Neural progenitor cell (in vitro differentiated cells): ENCODE results near the gene NPC2. TPM values are rescaled to one million over a fixed set of nuclear protein-coding genes. Genes with fewer than 3 reads are reported as not detected.

Experiments used
- DNase-seq: peaks from one replicate; pipeline ENCODE4 v3.0.0-alpha.2; 2016; ENCODE audit warnings: low spot score
- H2AFZ ChIP-seq: fragments of 200-600 bp; sonication (generic); replicated peaks from 2 replicates; pipeline ENCODE4 v1.6.1; 2016; ENCODE audit warnings: antibody characterized with exemption
- H3F3A ChIP-seq: fragments of 200-600 bp; sonication (generic); 2 replicates; pipeline ENCODE4 v1.6.1; 2016; ENCODE audit warnings: antibody characterized with exemption, low read depth
- H3K27ac ChIP-seq: fragments of 200-600 bp; sonication (generic); 2 replicates; pipeline ENCODE4 v1.5.1; 2016; ENCODE audit warnings: mild to moderate bottlenecking
- H3K27me3 ChIP-seq: fragments of 200-600 bp; sonication (generic); 2 replicates; pipeline ENCODE4 v1.6.1; 2016; ENCODE audit warnings: mild to moderate bottlenecking, moderate library complexity
- H3K36me3 ChIP-seq: fragments of 200-600 bp; sonication (generic); 2 replicates; pipeline ENCODE4 v1.5.1; 2016
- H3K4me1 ChIP-seq: fragments of 200-600 bp; sonication (generic); 2 replicates; pipeline ENCODE4 v1.6.1; 2016; ENCODE audit warnings: mixed run types
- H3K4me2 ChIP-seq: fragments of 200-600 bp; sonication (generic); 2 replicates; pipeline ENCODE4 v1.6.1; 2016
- H3K4me3 ChIP-seq: fragments of 200-600 bp; sonication (generic); 2 replicates; pipeline ENCODE4 v1.5.1; 2016
- H3K79me2 ChIP-seq: fragments of 200-600 bp; sonication (generic); 2 replicates; pipeline ENCODE4 v1.6.1; 2016; ENCODE audit warnings: low read depth
- H3K9ac ChIP-seq: fragments of 200-600 bp; sonication (generic); 2 replicates; pipeline ENCODE4 v1.6.1; 2016
- H3K9me3 ChIP-seq: fragments of 200-600 bp; sonication (generic); 2 replicates; pipeline ENCODE4 v1.5.1; 2016; ENCODE audit warnings: low read depth
- H4K20me1 ChIP-seq: fragments of 200-600 bp; sonication (generic); 2 replicates; pipeline ENCODE4 v1.6.1; 2016; ENCODE audit warnings: low read depth
- H3K27ac Mint-ChIP-seq: 3 replicates; pipeline ENCODE4 v1.8.0; 2021; ENCODE audit warnings: mixed read lengths
- H3K27me3 Mint-ChIP-seq: 2 replicates; pipeline ENCODE4 v1.8.0; 2022; ENCODE audit warnings: low read depth, mild to moderate bottlenecking, inconsistent platforms, moderate library complexity, mixed read lengths; ENCODE audit not compliant: insufficient read depth
- H3K36me3 Mint-ChIP-seq: 3 replicates; pipeline ENCODE4 v1.8.0; 2021; ENCODE audit warnings: mixed read lengths
- H3K4me1 Mint-ChIP-seq: 3 replicates; pipeline ENCODE4 v1.8.0; 2021; ENCODE audit warnings: mixed read lengths
- H3K4me3 Mint-ChIP-seq: 3 replicates; pipeline ENCODE4 v1.8.0; 2021; ENCODE audit warnings: mild to moderate bottlenecking, moderate library complexity, mixed read lengths
- H3K9me3 Mint-ChIP-seq: 3 replicates; pipeline ENCODE4 v1.8.0; 2020; ENCODE audit warnings: mixed read lengths
- CTCF ChIP-seq: fragments of 200-600 bp; sonication (generic); IDR thresholded peaks from 2 replicates; pipeline ENCODE4 v1.5.1; 2017; ENCODE audit warnings: antibody characterized with exemption, mild to moderate bottlenecking
- EZH2 ChIP-seq: fragments of 200-600 bp; sonication (generic); IDR thresholded peaks from 2 replicates; pipeline ENCODE4 v1.6.1; 2017; ENCODE audit warnings: antibody characterized with exemption, mild to moderate bottlenecking, moderate library complexity
- EZH2phosphoT487 ChIP-seq: fragments of 200-600 bp; sonication (generic); IDR thresholded peaks from 2 replicates; pipeline ENCODE4 v1.6.1; 2017; ENCODE audit warnings: antibody characterized with exemption
- total RNA-seq: library from RNA; depleted of rRNA; stranded (reverse); fragments of >200 nt; gene quantifications from 2 replicates; pipeline ENCODE4 v1.2.3, GENCODE V29; 2015; ENCODE audit warnings: low replicate concordance

The NPC2 gene
- total RNA-seq, 1 donor from 2014 or later = 371 TPM

GRCh38 chr14:74510959-74511409 lies 17.9 kb upstream of the NPC2 start:
- peak overlapping the region; percentile 27 for H2AFZ ChIP-seq
- no peak for DNase-seq
- peaks cover 21% of the 10 kb centered on the region for H3K4me1 ChIP-seq
- no peak overlapping the region for H3K4me3 ChIP-seq
- H3K27me3 ChIP-seq = no peaks in the 10 kb centered on the region
- no peaks in the 10 kb centered on the region for H3K9me3 Mint-ChIP-seq
- H3K36me3 Mint-ChIP-seq = no peaks in the 10 kb centered on the region
- peak overlapping the region; percentile 31 for H3K4me2 ChIP-seq
- H4K20me1 ChIP-seq = no peaks in the 10 kb centered on the region
- no peaks in the 10 kb centered on the region for H3K9me3 ChIP-seq
- no peaks in the 10 kb centered on the region for H3K79me2 ChIP-seq
- peaks cover 8% of the 10 kb centered on the region for H3K27me3 Mint-ChIP-seq
- H3K4me1 Mint-ChIP-seq = peaks cover 51% of the 10 kb centered on the region
- H3F3A ChIP-seq = no peaks in the 10 kb centered on the region
- H3K36me3 ChIP-seq = no peaks in the 10 kb centered on the region
- H3K27ac ChIP-seq = no peak overlapping the region
- H3K4me3 Mint-ChIP-seq = peak overlapping the region; percentile 18
- no peak for TF ChIP-seq EZH2phosphoT487
- no peak for TF ChIP-seq EZH2
- TF ChIP-seq CTCF = no peak
- peak overlapping the region; percentile 96 for H3K27ac Mint-ChIP-seq
- H3K9ac ChIP-seq = no peak overlapping the region

- Histone ChIP-seq H4K20me1 (no peaks in the 10 kb centered on the region), H3K27ac (no peak overlapping the region), H2AFZ (peak overlapping the region; percentile 27), H3K9me3 (no peaks in the 10 kb centered on the region), H3K4me2 (peak overlapping the region; percentile 31), H3K4me1 (peaks cover 21% of the 10 kb centered on the region), H3K36me3 (no peaks in the 10 kb centered on the region), H3F3A (no peaks in the 10 kb centered on the region), H3K27me3 (no peaks in the 10 kb centered on the region), H3K9ac (no peak overlapping the region), H3K4me3 (no peak overlapping the region), H3K79me2 (no peaks in the 10 kb centered on the region)
- peak; percentile 55 for DNase-seq
- TF ChIP-seq EZH2 (no peak), EZH2phosphoT487 (no peak), CTCF (no peak)
- peaks cover 51% of the 10 kb centered on the region for H3K4me1 Mint-ChIP-seq
- peak overlapping the region; percentile 96 for H3K27ac Mint-ChIP-seq
- peaks cover 8% of the 10 kb centered on the region for H3K27me3 Mint-ChIP-seq
- H3K9me3 Mint-ChIP-seq = no peaks in the 10 kb centered on the region
- no peaks in the 10 kb centered on the region for H3K36me3 Mint-ChIP-seq
- peak overlapping the region; percentile 18 for H3K4me3 Mint-ChIP-seq
Measured at GRCh38 chr14:74510223-74510931, 17.3 kb upstream of the NPC2 start.

GRCh38 chr14:74509587-74510222 lies 16.6 kb upstream of the NPC2 start:
- peaks cover 21% of the 10 kb centered on the region for H3K4me1 ChIP-seq
- H3K4me3 ChIP-seq = no peak overlapping the region
- no peaks in the 10 kb centered on the region for H4K20me1 ChIP-seq
- H3K36me3 ChIP-seq = no peaks in the 10 kb centered on the region
- Mint-ChIP-seq H3K9me3 (no peaks in the 10 kb centered on the region), H3K4me1 (peaks cover 49% of the 10 kb centered on the region), H3K27ac (peak overlapping the region; percentile 93), H3K27me3 (peaks cover 8% of the 10 kb centered on the region), H3K36me3 (no peaks in the 10 kb centered on the region), H3K4me3 (peak overlapping the region; percentile 35)
- H3K27ac ChIP-seq = no peak overlapping the region
- H3K9ac ChIP-seq = no peak overlapping the region
- no peaks in the 10 kb centered on the region for H3K79me2 ChIP-seq
- H2AFZ ChIP-seq = no peak overlapping the region
- H3K4me2 ChIP-seq = no peak overlapping the region
- no peaks in the 10 kb centered on the region for H3K9me3 ChIP-seq
- no peak for TF ChIP-seq EZH2phosphoT487
- no peak for TF ChIP-seq CTCF
- TF ChIP-seq EZH2 = no peak
- DNase-seq = no peak
- H3K27me3 ChIP-seq = no peaks in the 10 kb centered on the region
- H3F3A ChIP-seq = no peaks in the 10 kb centered on the region
